Chondrocyte (in vitro differentiated cells): ENCODE data around the gene DEFB127. TPM values are rescaled to one million over a fixed set of nuclear protein-coding genes. Genes with fewer than 3 reads are reported as not detected.
"Not testable (repeated sequence)": the region's sequence is repeated elsewhere in the genome, so short reads cannot be mapped to it uniquely, and the experiment has no call there.

Experiments
- DNase-seq: peaks from one replicate; pipeline ENCODE4 v3.0.0; 2021; ENCODE audit warnings: mixed read lengths, low spot score
- H3K27ac Mint-ChIP-seq: one replicate; pipeline ENCODE4 v1.8.0; 2021; ENCODE audit warnings: mild to moderate bottlenecking, moderate library complexity, mixed read lengths; ENCODE audit not compliant: unreplicated experiment
- H3K27me3 Mint-ChIP-seq: 2 replicates; pipeline ENCODE4 v1.8.0; 2021; ENCODE audit warnings: low read depth, mixed read lengths
- H3K36me3 Mint-ChIP-seq: 2 replicates; pipeline ENCODE4 v1.8.0; 2021; ENCODE audit warnings: low read depth, mixed read lengths
- H3K4me1 Mint-ChIP-seq: 2 replicates; pipeline ENCODE4 v1.8.0; 2021; ENCODE audit warnings: low read depth, mild to moderate bottlenecking, mixed read lengths
- H3K4me3 Mint-ChIP-seq: one replicate; pipeline ENCODE4 v1.8.0; 2021; ENCODE audit warnings: mild to moderate bottlenecking, moderate library complexity, mixed read lengths; ENCODE audit not compliant: unreplicated experiment
- H3K9me3 Mint-ChIP-seq: 2 replicates; pipeline ENCODE4 v1.8.0; 2021; ENCODE audit warnings: low read depth, mixed read lengths
- CTCF ChIP-seq: fragments of 200-600 bp; sonication (generic); IDR thresholded peaks from 2 replicates; pipeline ENCODE4 v1.5.0; 2021; ENCODE audit warnings: antibody characterized with exemption, mild to moderate bottlenecking, moderate library complexity
- total RNA-seq: library from RNA; stranded (reverse); gene quantifications from 3 replicates; pipeline ENCODE4 v1.2.1, GENCODE V29; 2021

The DEFB127 gene
- total RNA-seq, 1 donor from 2014 or later: not detected

- H3K9me3 Mint-ChIP-seq: peaks cover 18% of the 10 kb centered on the region
- no peak for DNase-seq
- H3K27me3 Mint-ChIP-seq: peaks cover 41% of the 10 kb centered on the region
- no peak overlapping the region for H3K4me3 Mint-ChIP-seq
- no peak for TF ChIP-seq CTCF
- no peak overlapping the region for H3K27ac Mint-ChIP-seq
- no peaks in the 10 kb centered on the region for H3K36me3 Mint-ChIP-seq
- H3K4me1 Mint-ChIP-seq: no peaks in the 10 kb centered on the region
Measured at GRCh38 chr20:184288-184687, 27.0 kb downstream of the DEFB127 start.

GRCh38 chr20:187733-188132 lies 30.5 kb downstream of the DEFB127 start:
- no peak for TF ChIP-seq CTCF
- no peak for DNase-seq
- no peak overlapping the region for H3K4me3 Mint-ChIP-seq
- H3K36me3 Mint-ChIP-seq: no peaks in the 10 kb centered on the region
- peaks cover 21% of the 10 kb centered on the region for H3K9me3 Mint-ChIP-seq
- no peak overlapping the region for H3K27ac Mint-ChIP-seq
- no peaks in the 10 kb centered on the region for H3K4me1 Mint-ChIP-seq
- peaks cover 34% of the 10 kb centered on the region for H3K27me3 Mint-ChIP-seq

- Mint-ChIP-seq H3K4me3 (no peak within 1 kb of the TSS), H3K4me1 (no peaks in the 10 kb centered on the region), H3K27me3 (peaks cover 26% of the 10 kb centered on the region), H3K36me3 (no peaks in the 10 kb centered on the region), H3K9me3 (peaks cover 13% of the 10 kb centered on the region), H3K27ac (no peak within 1 kb of the TSS)
- DNase-seq: no peak
- no peak for TF ChIP-seq CTCF
Measured at GRCh38 chr20:189611-190010, 32.4 kb downstream of the DEFB127 start, which contains the start of gene DEFB128. Gene DEFB128 (minus strand): TSS chr20:189711. CDS start chr20:189623, 88 bp downstream.

GRCh38 chr20:198225-198624 lies 41.0 kb downstream of the DEFB127 start:
- DNase-seq: no peak
- peaks cover 21% of the 10 kb centered on the region for H3K27me3 Mint-ChIP-seq
- no peaks in the 10 kb centered on the region for H3K4me1 Mint-ChIP-seq
- no peak for TF ChIP-seq CTCF
- no peak overlapping the region for H3K27ac Mint-ChIP-seq
- H3K4me3 Mint-ChIP-seq: no peak overlapping the region
- no peaks in the 10 kb centered on the region for H3K36me3 Mint-ChIP-seq
- peaks cover 2% of the 10 kb centered on the region for H3K9me3 Mint-ChIP-seq

GRCh38 chr20:199996-200395 lies 42.7 kb downstream of the DEFB127 start:
- Mint-ChIP-seq H3K9me3 (peaks cover 2% of the 10 kb centered on the region), H3K4me1 (no peaks in the 10 kb centered on the region), H3K36me3 (no peaks in the 10 kb centered on the region), H3K27ac (no peak overlapping the region), H3K27me3 (peaks cover 24% of the 10 kb centered on the region), H3K4me3 (no peak overlapping the region)
- DNase-seq: no peak
- TF ChIP-seq CTCF: no peak

GRCh38 chr20:203630-204029 lies 46.4 kb downstream of the DEFB127 start:
- H3K4me3 Mint-ChIP-seq, H3K36me3 Mint-ChIP-seq, H3K9me3 Mint-ChIP-seq, DNase-seq, H3K27ac Mint-ChIP-seq, H3K4me1 Mint-ChIP-seq: not testable (repeated sequence)
- peaks cover 29% of the 10 kb centered on the region for H3K27me3 Mint-ChIP-seq
